ENCODE measurements around the gene SMIM3.
"Not testable (repeated sequence)": the region's sequence is repeated elsewhere in the genome, so short reads cannot be mapped to it uniquely, and the experiment has no call there.

Gene SMIM3

GRCh38 chr5:150740992-150741391 is 37.6 kb upstream of the SMIM3 start:
- Mint-ChIP-seq H3K27me3 (ENCODE audit: low read depth) (no peaks in the 10 kb centered on the region), H3K36me3 (ENCODE audit: low read depth) (peaks cover 89% of the 10 kb centered on the region), H3K4me1 (no peaks in the 10 kb centered on the region), H3K9me3 (peaks cover 29% of the 10 kb centered on the region), H3K4me3 (no peak overlapping the region), H3K27ac (no peak overlapping the region)
- TF ChIP-seq, protein P1, sequence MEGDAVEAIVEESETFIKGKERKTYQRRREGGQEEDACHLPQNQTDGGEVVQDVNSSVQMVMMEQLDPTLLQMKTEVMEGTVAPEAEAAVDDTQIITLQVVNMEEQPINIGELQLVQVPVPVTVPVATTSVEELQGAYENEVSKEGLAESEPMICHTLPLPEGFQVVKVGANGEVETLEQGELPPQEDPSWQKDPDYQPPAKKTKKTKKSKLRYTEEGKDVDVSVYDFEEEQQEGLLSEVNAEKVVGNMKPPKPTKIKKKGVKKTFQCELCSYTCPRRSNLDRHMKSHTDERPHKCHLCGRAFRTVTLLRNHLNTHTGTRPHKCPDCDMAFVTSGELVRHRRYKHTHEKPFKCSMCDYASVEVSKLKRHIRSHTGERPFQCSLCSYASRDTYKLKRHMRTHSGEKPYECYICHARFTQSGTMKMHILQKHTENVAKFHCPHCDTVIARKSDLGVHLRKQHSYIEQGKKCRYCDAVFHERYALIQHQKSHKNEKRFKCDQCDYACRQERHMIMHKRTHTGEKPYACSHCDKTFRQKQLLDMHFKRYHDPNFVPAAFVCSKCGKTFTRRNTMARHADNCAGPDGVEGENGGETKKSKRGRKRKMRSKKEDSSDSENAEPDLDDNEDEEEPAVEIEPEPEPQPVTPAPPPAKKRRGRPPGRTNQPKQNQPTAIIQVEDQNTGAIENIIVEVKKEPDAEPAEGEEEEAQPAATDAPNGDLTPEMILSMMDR (IDR thresholded peaks at IDR 0.05; ENCODE audit: unreplicated experiment in 3 of 3), result no peak

DNA sequence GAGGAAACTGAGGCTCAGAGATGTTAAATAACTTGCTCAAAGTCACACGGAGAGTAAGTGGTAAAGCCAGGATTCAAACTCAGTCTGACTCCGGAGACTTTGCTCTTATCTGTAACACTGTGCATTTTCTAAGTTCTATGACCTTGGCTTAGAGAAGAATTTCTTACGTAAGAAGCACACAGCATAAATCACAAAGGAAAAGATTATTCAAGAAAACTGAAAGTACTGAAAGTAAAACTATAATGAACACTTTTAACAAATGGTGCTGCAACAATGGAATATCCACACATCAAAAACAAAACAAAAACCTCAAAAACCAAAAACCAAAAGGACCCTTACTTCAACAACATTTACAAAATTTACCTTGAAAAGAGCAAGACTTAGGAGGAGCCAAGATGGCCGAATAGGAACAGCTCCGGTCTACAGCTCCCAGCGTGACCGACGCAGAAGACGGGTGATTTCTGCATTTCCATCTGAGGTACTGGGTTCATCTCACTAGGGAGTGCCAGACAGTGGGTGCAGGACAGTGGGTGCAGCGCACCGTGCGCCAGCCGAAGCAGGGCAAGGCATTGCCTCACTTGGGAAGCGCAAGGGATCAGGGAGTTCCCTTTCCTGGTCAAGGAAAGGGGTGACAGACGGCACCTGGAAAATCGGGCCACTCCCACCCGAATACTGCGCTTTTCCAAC is 36.0 kb upstream of the SMIM3 start:
- not testable (repeated sequence) for H3K4me3 Mint-ChIP-seq; H3K27ac Mint-ChIP-seq; H3K27me3 Mint-ChIP-seq (ENCODE audit: low read depth); H3K4me1 Mint-ChIP-seq
- peaks cover 79% of the 10 kb centered on the region for H3K36me3 Mint-ChIP-seq (ENCODE audit: low read depth)
- H3K9me3 Mint-ChIP-seq, result peaks cover 17% of the 10 kb centered on the region

DNA sequence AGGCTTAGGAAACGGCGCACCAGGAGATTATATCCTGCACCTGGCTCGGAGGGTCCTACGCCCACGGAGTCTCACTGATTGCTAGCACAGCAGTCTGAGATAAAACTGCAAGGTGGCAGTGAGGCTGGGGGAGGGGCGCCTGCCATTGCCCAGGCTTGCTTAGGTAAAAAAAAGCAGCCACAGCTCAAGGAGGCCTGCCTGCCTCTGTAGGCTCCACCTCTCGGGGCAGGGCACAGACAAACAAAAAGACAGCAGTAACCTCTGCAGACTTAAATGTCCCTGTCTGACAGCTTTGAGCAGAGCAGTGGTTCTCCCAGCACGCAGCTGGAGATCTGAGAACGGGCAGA is 35.4 kb upstream of the SMIM3 start:
- not testable (repeated sequence) for H3K4me3 Mint-ChIP-seq; H3K27me3 Mint-ChIP-seq (ENCODE audit: low read depth); H3K4me1 Mint-ChIP-seq; H3K27ac Mint-ChIP-seq
- Mint-ChIP-seq H3K36me3 (ENCODE audit: low read depth) (peaks cover 74% of the 10 kb centered on the region), H3K9me3 (peaks cover 14% of the 10 kb centered on the region)

DNA sequence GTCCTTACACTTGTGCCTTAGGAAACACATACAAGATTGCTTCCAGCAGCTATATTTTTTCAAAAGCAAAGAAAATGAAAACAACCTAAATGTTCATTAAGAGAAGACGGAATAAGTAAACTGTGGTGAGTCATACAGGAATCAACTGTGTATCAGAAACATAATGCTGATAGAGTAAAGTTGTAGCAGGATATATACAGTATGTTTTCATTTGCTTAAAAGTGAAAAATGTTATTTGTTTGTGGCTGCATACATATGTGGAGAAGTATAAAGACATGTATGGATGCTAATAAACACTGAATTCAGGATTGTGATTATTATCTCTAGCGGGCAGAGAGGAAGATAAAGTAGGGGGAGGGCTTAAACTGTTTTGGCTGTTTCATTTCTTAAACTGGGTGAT is 28.1 kb upstream of the SMIM3 start:
- no peak overlapping the region for H3K27ac Mint-ChIP-seq
- H3K36me3 Mint-ChIP-seq (ENCODE audit: low read depth), result peaks cover 59% of the 10 kb centered on the region
- no peak overlapping the region for H3K4me3 Mint-ChIP-seq
- peaks cover 1% of the 10 kb centered on the region for H3K9me3 Mint-ChIP-seq
- H3K4me1 Mint-ChIP-seq, result peaks cover 1% of the 10 kb centered on the region
- no peaks in the 10 kb centered on the region for H3K27me3 Mint-ChIP-seq (ENCODE audit: low read depth)
- TF ChIP-seq, protein P1 (IDR thresholded peaks at IDR 0.05; ENCODE audit: unreplicated experiment in 3 of 3), result no peak

- TF ChIP-seq, protein P1 (IDR thresholded peaks at IDR 0.05; ENCODE audit: unreplicated experiment in 3 of 3), result no peak
- H3K4me3 Mint-ChIP-seq, result no peak overlapping the region
- peaks cover 4% of the 10 kb centered on the region for H3K4me1 Mint-ChIP-seq
- H3K27me3 Mint-ChIP-seq (ENCODE audit: low read depth), result no peaks in the 10 kb centered on the region
- peaks cover 59% of the 10 kb centered on the region for H3K36me3 Mint-ChIP-seq (ENCODE audit: low read depth)
- no peaks in the 10 kb centered on the region for H3K9me3 Mint-ChIP-seq
- H3K27ac Mint-ChIP-seq, result no peak overlapping the region
These were observed 27.3 kb upstream of the SMIM3 start for GRCh38 chr5:150751096-150751891.

- no peaks in the 10 kb centered on the region for H3K9me3 Mint-ChIP-seq
- TF ChIP-seq, protein P1 (IDR thresholded peaks at IDR 0.05; ENCODE audit: unreplicated experiment in 3 of 3), result no peak
- no peak overlapping the region for H3K4me3 Mint-ChIP-seq
- H3K4me1 Mint-ChIP-seq, result peaks cover 9% of the 10 kb centered on the region
- no peak overlapping the region for H3K27ac Mint-ChIP-seq
- no peaks in the 10 kb centered on the region for H3K27me3 Mint-ChIP-seq (ENCODE audit: low read depth)
- H3K36me3 Mint-ChIP-seq (ENCODE audit: low read depth), result peaks cover 59% of the 10 kb centered on the region
These were observed 25.1 kb upstream of the SMIM3 start for GRCh38 chr5:150753463-150753862.

GRCh38 chr5:150753863-150754262 is 24.7 kb upstream of the SMIM3 start:
- TF ChIP-seq, protein P1 (IDR thresholded peaks at IDR 0.05; ENCODE audit: unreplicated experiment in 3 of 3), result no peak
- Mint-ChIP-seq H3K27ac (no peak overlapping the region), H3K4me1 (peaks cover 9% of the 10 kb centered on the region), H3K4me3 (no peak overlapping the region), H3K36me3 (ENCODE audit: low read depth) (peaks cover 58% of the 10 kb centered on the region), H3K9me3 (no peaks in the 10 kb centered on the region), H3K27me3 (ENCODE audit: low read depth) (no peaks in the 10 kb centered on the region)
